Measurements from ENCODE around the gene CNTN4. TPM values are rescaled to one million over a fixed set of nuclear protein-coding genes. Genes with fewer than 3 reads are reported as not detected.
"Not testable (repeated sequence)": the region's sequence is repeated elsewhere in the genome, so short reads cannot be mapped to it uniquely, and the experiment has no call there.

CNTN4 gene
- polyA plus RNA-seq, 3 donors, result 28.0 to 30.2 (median 29.7) TPM

DNA sequence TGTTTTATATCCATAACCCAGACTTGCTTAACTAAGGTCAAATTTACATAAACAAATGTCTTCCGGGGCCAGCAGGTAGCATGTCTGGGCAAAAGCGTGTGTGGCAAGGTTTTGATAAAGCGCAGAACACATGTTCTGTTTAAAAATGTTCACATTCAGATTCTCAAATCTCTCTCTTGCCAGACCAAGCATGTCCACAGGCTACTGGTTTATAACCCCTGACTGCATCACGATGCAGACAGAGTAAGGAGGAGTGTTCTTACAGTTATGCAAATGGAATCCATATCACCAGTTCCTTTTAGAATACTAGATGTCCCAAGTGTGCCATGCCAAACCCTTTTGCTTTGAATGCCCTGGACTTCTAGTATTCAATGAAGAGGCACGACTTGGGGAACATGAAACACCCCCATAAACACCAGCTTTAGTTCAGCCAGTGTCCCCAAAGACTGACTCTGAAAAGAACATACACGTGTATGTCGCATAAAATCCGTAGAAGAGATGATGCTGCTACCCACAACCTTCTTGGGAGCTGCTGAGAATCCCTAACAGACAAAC is 412.0 kb downstream of the CNTN4 start:
- DNase-seq, result no peak

DNA sequence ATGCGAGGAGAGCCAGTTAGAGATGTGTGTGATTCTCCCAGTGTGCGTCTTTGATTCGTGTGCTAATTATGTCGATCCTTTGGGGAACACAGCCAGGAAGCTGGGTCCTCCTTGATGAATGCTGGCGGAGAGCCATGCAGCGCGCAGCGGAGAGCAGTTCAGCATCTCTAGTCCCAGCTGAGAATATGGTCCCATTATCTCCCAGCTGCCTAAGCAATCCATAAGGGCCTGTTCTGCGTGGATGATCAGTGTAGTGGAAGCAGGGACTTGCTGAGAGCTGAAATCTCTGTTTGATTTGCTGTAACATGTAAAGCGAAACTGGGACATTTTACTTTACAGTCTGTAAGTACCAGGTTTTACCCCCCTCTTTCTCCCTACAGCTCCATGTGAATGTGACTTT is 412.7 kb downstream of the CNTN4 start:
- DNase-seq, result no peak

DNA sequence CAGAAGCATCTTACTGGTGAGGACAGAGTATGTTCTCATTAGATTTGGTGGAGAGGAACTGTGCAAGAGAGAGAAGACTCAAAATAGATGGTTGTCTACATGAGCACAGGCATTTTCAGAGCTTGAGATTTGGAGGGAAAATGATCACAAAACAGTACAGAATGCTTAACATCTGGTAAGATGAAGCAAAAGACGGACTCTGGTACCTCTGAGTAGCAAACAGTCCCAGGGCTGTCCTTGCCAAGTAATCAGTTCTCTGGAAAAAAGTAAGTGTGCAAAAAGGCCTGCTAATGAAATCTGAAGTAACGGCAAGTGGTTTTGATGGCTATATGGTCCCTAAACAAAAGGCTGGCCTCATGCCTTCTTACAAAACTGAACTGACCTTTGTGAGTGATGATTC is 414.2 kb downstream of the CNTN4 start:
- DNase-seq, result no peak

DNA sequence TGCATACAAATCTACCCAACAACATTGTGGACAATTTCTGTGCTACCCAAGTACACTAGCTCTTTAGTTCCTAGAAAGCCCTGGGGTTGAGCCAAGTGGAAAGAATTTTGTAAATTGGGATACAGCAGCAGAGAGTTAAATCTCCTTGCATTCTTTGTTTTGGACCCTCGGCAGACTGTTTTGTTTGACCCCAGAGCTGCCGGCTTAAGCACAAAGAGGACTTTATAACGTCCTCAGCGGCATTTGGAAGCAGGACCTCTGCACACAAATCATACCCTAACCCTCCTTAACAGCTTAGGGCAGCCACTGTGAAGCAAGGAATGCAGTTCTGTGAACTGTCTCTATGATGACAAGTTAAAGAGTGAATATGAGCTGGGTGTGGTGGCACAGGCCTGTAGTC is 415.3 kb downstream of the CNTN4 start:
- no peak for DNase-seq

DNA sequence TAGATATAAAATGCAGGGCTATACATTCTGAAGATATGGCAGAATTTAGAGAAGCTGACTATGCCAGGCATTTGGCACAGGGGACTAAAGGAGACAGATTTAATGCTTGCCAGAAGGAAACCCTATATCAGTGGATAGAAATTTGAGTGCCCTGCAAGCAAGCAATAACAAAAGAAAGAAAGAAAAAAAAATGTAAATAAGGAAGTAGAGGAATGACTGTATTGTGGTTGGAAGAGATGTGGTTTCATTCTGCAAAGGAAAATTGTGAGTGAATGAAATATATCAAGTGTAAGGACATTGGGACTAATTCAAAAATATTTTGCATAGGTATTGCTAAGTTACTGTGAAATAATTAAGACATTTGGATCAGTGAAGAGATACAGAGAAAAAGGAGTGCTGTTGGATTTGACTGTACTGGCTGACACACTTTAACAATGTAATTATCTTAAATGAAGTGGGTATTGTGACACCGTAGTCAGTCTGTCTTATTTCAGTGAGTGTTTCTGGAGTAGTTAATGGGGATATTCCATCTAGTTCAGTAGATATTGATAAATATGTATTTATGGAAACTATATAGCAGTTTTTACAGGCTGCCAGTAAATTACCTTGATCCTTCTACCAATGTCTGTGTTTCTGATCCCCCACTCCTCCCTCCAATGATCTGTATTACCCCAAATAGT is 418.2 kb downstream of the CNTN4 start:
- DNase-seq, result no peak

DNA sequence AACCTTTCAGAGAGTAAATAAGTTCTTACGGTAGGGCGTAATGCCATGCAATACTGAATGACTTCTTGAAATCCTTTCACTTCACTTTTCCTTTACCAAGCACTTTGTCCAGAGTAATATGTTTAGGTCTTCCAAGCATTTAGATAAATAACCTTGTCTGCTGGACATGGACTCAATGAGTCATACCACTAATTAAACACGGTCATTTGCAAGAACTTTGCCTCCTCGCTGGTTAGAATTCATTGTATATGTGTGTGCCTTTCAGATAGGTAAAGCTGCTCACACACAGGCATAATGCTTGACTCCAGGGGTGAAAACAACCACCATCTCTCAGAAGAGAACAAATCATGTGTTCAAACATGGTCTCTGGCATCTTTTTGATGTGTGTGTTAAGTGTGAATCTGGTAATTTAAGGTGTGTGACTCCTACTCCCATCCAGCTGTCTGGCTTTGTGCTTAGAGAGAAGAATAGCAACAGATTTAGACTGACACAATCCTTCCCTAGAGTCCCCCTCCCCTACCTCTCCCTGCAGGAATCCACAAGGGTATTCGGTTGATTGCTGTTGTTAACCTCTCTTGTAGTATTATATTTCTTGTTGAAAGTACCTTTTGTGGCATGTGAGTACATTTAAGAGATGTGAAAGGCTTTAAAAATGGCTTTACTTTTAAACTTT is 419.0 kb downstream of the CNTN4 start:
- peak; percentile 47 for DNase-seq

DNA sequence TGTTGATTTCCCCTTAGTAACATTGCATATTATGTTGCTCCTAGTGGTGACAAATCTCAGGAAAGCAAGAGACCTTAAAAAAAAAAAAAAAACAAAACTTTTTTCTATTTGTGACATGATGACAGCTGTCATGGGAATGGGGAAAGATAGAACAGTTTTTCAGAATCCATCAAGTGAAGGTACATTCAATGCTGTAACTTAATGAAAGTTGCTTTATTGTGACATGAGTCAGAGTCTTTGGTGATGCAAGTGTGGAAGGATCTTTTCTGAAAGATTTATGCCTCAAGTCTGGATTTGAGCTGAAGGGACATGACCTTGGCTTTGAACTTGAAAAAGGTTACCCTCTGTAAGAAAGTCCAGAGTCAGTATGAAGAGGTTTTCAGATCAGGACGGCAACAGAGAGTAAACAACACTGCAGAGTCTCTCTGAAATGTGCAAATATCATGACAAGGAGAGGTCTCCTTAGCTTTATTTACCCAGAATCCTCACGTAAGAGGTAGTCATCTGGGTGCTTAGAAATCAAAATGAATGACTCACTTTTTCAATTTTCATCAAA is 424.7 kb downstream of the CNTN4 start:
- no peak for DNase-seq

DNA sequence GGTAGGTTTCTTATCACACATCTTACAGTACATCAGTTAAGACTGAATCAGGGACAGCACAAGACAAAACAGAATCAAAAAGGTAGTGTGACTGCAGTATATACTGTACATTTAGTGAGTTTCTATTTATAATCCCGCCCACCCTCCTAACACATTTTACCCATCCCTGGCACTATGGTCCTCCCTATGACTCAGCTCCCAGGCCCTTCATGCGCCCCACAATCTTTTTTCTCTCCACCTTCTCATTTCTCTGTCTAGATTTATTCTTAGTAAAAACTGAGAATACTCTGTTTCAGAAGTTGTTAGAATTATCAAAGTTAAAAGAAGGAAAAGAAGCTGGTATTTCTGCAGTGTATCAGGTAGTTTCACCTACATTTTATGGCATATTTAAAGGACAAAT is 427.3 kb downstream of the CNTN4 start:
- DNase-seq, result no peak

DNA sequence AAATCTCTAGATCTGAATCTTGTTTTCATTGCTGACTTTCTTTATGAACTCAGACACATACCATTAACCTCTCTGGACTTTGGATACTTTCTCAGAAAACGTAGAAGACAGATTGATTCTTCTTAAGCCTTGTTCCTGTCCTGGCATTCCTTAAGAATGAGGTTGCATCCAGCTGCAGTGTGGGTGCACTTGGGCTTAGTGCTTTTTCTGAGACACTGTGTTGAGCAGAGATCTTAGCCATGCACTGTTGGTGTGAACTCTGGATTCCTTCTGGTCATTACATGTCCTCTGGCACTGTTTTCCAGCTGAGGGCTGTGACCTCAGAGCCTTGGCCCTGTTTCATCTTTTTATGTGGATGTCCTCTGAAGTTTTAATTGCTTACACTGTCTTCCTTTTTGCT is 428.3 kb downstream of the CNTN4 start:
- no peak for DNase-seq

DNA sequence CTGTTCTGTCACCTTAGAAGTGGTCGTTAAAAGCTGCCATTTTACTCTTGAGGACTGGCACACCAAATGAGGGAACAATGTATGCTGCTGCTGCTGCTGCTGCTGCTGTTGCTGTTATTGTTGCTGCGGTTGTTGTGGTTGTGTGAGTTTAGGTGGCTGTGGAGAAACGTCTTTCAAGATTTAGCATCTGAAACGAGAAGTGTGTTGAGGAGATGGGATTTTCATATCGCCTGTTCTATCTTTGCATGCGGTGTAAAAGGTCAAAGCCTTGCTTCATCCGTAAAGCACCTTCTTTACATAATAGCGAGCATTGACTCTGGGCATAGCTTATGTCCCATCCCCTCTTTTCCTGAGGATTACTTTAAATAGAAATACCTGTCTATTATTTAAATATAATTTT is 428.7 kb downstream of the CNTN4 start:
- DNase-seq, result not testable (repeated sequence)

DNA sequence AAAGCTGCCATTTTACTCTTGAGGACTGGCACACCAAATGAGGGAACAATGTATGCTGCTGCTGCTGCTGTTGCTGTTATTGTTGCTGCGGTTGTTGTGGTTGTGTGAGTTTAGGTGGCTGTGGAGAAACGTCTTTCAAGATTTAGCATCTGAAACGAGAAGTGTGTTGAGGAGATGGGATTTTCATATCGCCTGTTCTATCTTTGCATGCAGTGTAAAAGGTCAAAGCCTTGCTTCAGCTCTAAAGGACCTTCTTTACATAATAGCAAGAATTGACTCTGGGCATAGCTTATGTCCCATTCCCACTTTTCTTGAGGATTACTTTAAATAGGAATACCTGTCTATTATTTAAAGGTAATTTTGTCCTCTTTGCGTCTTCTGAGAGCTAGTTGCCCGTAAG is 436.1 kb downstream of the CNTN4 start:
- DNase-seq, result not testable (repeated sequence)

DNA sequence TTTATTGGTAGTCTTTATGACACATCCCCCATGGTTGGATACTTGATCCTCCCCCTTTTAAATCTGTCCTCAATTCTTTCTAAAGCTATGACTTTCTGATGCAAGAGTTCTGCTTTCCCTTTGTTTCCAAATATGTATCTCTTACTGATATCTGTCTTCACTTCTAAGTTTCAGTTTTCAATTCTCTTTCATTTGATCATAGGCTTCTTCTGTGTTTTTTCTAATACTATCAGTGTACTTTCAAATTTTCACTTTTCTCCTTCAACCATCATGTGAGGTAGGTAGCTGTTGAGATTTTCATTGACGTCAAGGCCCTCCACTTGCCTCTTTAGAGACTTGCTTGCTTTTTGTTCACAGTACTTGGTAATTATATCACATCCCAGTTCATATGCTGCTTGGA is 436.5 kb downstream of the CNTN4 start:
- DNase-seq, result no peak

DNA sequence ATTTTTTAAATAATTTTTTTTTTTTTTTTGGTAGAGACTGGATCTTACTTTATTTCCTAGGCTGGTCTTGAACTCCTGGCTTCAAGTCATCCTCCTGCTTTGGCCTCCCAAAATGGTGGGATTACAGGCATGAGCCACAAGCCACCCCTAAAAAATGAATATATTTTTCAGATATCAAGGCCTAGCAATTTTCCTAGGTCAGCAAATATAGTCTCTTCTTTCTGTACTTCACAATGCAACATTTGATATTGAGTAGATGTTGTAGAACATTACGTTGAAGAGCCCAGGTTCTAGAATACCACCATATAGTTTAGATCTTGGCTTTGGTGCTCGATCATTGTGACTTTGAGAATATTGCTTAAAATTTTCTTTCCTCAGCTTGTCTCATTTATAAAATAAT is 437.9 kb downstream of the CNTN4 start:
- DNase-seq, result no peak

DNA sequence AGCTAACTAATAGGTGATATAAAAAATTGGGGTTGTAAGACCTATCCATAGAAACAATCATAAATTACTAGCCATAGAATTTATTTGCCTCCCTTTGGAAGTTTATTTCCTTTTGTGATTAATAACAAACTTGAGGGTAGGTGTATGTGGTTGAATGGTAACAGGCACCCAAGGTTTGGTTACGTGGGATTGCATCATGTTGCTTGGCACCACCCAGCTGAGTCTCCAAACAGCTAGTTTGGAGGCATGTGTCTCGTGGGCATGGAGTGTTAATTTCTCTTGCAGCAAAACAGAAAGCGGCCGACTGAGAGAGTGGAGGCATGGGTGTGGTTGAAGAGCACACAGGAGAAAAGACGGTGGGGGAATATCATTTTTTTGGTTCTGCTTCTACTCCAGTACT is 441.4 kb downstream of the CNTN4 start:
- DNase-seq, result no peak

DNA sequence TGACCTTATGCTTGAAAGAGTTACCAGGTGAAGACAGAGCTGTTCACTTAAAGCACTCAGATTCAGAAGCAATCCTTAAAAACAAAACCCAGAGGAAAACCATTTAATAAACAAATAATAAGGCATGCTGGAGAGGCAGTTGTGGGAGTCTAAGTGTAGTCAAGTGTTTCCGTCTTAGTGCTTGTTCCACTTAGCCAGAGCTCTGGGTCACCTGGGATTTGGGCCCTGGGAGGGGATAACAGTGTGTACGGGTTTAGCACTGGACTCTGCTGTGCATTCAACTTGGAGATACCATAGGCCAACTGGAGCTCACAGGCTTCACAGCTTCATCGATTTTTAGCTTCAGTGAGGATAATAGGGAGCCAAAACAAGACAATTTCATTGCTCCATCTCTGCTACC is 444.6 kb downstream of the CNTN4 start:
- DNase-seq, result no peak

DNA sequence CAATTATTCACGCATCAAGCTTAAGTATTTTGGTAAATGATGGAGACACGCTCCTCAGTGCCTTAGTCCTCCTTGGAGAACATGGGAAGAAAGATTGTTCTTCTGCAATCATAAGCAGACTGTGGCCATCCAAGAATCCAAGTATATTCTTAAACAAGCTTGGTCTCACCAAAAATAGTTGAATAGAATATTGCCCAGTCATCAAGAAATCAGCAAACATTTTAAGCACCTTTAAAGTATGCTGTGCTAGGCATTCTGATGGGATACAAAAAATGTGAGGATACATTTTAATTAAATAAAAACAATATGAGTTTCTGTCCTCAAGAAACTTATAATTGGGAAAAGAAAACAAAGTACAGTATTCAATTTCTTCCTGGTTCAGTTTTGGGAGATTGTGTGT is 445.5 kb downstream of the CNTN4 start:
- no peak for DNase-seq

DNA sequence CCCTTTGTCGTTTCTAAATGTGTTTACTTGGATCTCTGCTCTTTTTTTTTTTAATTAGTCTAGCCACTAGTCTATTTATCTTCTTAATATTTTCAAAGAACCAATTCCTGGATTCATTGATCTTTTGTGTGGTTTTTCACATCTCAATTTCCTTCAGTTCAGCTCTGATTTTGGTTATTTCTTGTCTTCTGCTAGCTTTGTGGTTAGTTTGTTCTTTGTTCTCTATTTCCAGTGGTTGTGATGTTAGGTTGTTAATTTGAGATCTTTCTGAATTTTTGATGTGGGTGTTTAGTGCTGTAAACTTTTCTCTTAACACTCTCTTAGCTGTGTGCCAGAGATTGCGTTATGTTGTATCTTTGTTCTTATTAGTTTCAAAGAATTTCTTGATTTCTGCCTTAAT is 446.1 kb downstream of the CNTN4 start:
- no peak for DNase-seq

DNA sequence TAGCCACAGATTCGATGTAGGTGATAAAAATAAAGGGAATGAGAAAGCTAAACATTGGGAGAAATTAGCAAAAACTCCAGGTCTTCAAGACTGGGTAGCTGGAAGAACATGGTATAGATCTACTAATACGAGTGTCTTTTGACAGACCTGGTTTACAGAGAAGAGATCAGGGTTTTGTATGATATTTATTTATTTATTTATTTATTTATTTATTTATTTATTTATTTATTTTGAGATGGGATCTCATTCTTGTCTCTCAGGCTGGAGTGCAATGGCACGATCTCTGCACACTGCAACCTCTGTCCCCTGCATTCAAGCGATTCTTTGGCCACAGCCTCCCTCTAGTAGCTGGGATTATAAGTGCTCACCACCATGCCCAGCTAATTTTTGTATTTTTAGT is 448.4 kb downstream of the CNTN4 start:
- no peak for DNase-seq

DNA sequence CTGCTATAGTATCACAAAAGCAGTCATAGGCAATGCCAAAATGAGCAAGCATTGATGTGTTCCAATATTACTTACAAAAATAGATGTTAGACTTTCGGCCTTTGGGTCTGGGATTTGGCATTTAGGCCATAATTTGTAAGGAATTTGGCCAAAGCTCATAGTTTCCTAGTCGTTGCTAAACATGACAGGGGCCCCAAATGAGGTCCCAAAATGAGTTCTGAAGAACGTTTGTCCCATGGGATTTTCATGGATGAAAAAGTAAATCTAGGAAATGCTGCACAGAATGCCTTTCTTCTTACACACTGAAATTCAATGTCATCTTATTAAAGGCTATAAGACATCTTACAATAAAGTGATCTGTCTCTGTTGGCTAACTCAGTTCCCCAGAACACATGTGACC is 456.0 kb downstream of the CNTN4 start:
- DNase-seq, result no peak

DNA sequence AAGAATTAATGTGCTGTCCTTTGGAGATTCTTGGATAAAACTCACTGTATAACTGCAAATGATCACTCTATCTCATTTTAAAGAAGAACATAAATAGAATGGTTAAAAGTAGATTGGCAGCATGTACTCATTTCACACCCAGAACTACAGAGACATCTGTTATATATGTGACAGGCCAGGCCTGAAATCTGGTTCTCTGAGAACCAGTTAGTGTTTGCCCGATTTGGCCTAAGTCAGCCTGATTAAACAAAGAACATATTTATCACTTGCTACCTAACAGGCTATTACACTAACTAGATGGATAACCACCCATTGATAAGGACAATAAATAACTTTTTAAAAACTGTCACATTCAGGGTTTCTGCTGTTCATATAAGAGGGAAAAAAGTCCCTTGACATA is 460.1 kb downstream of the CNTN4 start:
- no peak for DNase-seq

DNA sequence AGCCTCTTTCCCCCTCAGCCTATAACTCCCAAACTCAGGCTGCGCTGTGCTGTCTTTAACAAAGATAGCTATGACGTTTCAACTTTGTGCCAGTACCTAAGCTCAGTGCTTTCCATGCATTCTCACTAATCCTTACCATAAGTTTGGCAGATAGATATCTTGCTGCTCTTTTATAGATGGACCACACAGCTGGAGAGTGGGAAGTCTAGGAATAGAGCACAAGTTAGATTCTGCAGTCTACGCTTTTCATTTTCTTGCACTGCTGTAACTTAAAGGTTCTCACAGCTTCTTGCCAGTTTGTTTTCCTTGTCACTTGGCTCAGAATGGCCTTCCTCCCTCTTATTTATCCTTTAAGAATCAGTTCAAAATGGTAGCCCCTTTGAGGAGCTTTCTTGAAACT is 468.8 kb downstream of the CNTN4 start:
- DNase-seq, result no peak

DNA sequence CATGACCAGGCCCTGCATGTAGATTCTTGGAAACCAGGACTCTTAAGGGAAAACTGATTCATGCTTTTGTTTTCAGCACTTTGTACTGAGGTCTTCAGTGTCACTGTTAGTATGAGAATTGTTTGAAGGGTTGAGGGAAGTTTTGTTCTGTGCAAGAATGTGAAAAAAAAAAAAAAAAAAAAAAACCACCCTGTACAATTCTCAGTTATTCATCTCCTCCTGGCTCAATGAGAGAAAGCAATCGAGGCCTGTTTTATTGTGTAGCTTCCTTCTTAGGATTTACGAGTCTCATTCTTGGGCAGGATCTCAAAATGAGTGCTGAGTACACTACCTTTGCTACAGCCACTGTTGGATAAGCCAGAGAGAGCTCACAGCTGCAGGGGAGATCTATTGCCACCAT is 469.5 kb downstream of the CNTN4 start:
- DNase-seq, result peak; percentile 26

DNA sequence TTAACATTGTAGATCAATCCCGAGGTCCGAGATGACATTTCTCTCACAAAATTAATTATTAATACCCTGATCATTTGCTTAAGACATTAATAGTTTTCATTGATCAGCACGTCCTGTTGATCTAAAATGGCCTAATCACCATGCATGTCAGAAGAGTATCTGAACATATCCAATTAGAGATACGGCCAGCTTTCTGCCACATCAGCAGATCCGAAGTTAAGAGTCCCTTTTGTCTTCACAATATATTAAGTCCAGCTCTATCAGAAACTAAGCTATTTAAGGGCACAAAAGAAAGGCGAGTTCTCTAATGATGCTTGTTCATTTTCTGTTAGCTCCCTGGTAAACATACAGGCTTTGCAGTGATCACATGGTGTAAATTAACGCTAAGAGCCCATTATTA is 470.3 kb downstream of the CNTN4 start:
- no peak for DNase-seq
